HG02840 (cell line): Measurements from ENCODE around the gene IL6R.
"Not testable (repeated sequence)": the region's sequence is repeated elsewhere in the genome, so short reads cannot be mapped to it uniquely, and the experiment has no call there.

Experiments
- ATAC-seq: cut with Tn5 transposase; IDR thresholded peaks from one replicate; pipeline ENCODE4 v1.9.1; 2021; ENCODE audit warnings: mild to moderate bottlenecking, moderate library complexity, moderate number of reproducible peaks; ENCODE audit not compliant: unreplicated experiment, low FRiP score

Gene IL6R

GRCh38 chr1:154471304-154471703, 66.2 kb downstream of the IL6R start:
- ATAC-seq: no peak

DNA sequence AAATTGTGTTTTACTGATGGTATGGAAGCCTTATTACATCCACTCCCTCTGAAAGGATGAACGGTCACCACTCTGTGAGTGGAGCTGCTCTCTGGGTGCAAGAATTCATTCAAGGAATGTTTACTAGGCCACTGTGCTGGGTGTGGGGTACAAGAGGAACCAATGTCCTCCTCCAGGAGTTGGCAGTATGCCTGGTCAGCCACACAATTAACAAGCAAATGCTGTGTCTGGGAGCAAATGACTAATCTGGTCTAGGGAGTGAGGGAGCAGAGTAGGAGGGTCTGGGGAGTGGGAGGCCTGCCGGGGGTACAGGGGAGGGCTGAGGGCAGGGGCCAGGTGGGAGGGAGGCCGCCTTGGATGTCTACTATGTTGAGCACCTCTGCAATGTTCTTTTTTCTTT, 69.7 kb downstream of the IL6R start:
- no peak for ATAC-seq

DNA sequence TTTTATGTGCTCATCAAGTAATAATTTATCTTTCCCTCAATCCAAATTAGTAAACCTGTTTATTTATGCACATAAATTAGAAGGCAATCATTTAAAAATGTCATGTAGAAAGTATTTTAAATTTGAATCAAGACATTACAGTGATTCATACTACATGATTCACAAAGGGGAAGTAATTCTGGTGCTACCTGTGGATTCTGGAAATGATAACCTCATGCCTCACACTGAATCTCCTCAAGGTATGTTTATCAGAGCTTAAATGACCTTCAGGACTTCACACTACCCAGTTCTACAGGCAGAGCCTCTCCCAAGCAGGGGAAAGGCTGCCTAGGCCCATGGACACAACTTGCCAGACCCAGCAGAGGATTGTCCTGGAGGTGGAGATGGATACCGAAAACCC, 71.6 kb downstream of the IL6R start:
- ATAC-seq: no peak

DNA sequence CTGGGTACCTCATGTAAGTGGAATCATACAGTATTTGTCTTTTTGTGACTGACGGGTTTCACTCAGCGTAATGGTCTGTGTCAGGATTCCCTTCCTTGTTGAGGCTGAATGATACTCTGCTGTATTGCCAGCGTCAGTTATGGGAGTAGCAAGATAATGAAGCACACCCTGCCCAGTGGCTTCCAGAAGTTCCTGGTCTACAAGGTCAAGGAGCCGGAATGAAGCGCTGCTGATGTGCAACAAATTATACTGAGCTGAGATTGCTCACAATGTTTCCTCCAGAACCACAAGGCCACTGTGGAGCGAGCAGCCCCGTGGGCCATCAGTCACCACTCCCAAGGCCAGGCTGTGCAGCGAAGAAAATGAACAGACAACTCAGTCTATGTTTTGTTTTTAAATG, 72.9 kb downstream of the IL6R start:
- ATAC-seq: no peak

DNA sequence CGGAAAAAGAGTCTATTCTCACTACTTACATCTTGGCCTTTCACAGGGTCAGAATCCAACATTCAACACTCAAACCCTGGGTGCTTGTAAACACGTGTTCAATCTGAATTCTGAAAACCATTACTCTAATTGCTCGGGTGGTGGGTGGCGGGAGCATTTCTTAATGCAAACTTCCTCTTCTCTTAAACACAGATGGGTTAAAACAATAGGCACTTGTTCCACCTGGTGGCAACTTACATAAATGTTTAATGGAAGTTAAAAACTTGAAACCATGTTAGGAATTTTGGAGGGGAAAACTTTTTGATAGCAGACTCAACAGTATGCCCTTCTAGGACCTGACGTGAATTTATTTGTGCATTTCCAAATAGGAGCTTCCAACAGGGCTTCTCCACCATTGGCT, 73.5 kb downstream of the IL6R start:
- ATAC-seq: no peak

GRCh38 chr1:154479764-154480421, 74.8 kb downstream of the IL6R start:
- no peak for ATAC-seq

- no peak for ATAC-seq
Observed at GRCh38 chr1:154481053-154481452, 75.9 kb downstream of the IL6R start.

DNA sequence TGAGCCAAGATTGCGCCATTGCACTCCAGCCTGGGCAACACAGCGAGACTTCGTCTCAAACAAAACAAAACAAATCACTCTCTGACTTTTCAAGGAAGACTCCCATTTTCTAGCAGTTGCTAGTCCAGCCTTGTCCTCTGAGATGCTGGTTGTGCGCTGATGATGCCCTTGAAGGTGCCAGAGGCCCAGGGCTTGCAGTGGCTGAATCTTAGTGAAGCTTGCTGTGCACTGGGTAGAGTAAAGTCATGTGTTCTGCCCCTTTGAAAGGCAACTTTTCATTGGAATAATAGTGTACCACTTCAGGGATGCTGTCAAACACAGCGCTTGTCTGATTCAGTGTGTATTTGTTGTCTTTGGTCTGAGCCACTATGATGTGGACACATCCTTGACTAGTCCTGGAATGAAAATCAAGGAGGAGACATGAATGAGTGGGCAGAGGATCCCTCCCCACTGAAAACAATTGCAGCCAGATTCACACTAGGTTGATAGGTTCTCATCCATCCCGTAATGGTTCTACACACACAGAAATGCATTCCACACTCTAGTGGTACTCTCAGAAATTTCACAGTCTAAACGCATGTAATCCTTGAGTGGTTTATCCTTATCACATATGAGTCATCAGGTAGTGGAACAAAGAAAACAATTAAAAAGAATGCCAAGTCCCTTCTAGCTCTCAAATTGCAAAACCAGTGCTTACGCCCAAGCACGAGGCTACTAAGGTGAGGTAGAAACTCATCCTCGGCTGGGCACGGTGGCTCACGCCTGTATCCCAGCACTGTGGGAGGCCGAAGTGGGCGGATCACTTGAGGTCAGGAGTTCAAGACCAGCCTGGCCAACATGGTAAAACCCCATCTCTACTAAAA, 79.0 kb downstream of the IL6R start:
- no peak for ATAC-seq

- ATAC-seq: no peak
Observed at GRCh38 chr1:154485106-154485505, 80.0 kb downstream of the IL6R start.

DNA sequence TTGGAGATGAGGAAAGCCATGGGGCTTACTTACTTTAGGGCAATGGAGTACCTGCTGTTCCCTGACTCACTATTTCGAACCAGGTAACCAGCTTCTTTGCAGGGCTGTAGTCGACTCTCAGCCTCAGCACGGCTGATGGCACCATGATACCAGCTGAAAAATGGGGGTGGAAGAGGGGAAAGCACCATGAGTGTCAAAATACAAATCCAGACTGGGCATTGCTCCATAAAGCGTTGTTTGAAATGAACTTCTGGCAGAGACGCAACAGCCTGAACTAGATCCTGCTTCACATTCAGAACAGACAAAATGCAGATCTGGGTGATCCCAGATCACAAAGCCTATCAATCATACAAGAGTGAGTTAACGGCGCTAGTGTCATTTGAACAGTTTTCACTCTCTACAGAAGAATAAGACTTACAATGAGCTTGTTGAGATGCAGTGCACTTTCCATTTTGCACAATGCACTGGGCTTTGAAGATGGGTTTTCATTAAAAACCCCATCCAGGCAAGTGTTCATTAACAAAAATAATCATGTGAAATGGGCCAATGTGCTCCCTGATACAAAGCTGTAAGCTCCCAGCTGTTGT, 80.9 kb downstream of the IL6R start:
- no peak for ATAC-seq

GRCh38 chr1:154486756-154487155, 81.6 kb downstream of the IL6R start:
- ATAC-seq: not testable (repeated sequence)

DNA sequence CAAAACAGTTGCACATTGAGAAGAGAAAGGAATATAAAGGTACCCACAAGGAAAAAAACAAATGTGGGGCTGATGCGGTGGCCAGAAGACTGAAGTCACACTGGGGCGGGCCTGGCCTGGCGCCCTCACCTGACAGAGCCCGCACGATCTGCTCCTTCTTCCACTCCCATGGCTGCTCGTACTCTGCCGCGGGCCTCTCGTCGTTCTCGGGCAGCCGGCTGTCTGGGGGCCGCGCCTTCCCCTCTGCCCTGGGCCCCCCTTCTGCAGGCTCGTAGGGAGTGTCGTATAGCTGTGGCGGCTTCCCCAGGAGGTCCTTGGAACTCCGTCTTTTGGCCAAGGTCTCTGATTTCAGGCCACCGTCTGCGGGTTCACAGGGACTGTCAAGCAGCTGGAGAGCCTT, 83.8 kb downstream of the IL6R start:
- no peak for ATAC-seq

DNA sequence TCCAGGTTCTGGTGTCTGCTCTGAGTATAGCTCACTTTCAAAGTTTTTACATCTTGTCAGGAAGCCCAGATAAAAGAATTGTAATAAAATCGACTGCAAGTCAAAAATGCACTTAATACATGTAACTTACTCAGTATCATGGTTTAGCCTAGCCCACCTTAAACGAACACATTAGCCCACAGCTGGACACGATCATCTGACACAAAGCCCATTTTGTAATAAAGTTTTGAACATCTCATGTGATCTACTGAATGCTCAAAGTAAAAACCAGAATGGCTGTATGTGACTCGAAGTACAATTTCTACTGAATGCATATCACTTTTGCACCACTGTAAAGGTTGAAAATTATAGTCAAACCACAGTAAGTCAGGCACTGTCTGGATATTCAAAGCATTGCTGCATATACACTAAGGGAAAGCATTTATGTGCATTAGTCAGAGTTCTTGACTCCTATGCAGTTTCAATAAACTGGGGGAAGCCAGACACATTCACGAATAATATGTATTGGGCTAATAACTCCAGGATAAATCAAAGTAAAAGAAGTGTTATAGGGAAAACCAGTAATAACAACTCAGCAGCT, 84.6 kb downstream of the IL6R start:
- no peak for ATAC-seq

- ATAC-seq: no peak
Observed at GRCh38 chr1:154490317-154490716, 85.2 kb downstream of the IL6R start.

- no peak for ATAC-seq
Observed at GRCh38 chr1:154492115-154492514, 87.0 kb downstream of the IL6R start.

GRCh38 chr1:154493276-154493675, 88.1 kb downstream of the IL6R start:
- ATAC-seq: no peak

DNA sequence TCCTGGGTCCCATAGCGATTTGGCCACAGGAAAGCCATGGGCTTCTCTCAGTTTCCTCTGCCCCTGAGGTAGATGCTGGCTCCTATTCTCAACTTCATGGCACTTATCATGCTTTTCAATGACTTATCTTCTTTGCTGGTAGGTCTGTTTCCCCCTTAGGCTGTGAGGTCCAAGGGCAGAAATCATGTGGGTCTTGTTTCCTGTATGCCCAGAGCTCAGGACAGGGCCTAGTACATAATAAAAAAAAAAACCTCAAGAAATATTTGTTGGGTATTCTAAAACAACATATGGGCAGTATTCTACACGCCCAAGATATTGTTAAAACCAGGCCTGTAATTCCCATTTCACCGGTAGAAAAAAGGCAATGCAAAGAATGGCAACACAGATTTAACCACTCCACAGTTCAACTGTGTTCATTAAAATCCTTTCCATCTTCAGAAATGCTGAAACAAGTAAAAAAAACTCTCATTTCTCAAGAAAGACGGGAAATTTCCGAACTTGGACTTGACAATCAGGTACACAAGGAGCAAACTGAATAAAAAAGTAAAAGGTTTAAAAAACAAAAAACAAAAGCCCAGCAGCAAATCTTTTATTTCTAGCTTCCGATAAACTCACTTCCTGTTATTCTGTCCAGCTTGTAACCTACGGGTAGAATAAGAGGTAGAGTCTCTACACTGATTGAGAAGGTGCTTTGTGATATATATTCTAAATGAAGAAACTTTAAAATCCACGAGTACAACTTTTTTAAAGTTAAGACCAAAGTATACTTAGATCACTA, 90.5 kb downstream of the IL6R start:
- ATAC-seq: no peak

DNA sequence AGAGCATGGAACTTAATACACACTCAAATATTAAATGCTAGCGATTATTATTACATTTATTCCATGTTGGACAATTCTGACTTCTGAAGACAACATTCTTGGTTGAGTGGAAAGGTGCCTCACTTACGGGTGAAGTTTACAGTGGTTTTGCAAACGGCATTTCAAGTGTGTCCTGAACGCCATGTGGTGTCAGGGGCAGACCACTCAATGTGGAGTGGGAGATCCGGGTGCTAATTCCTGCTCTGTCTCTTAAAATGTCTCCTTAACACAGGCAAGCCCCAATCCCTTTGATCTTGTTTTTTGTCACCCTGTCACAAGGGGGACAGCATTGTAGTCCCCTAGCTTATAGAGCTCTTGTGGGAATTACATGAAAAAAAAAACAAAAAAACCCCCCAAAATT, 91.2 kb downstream of the IL6R start:
- no peak for ATAC-seq

GRCh38 chr1:154497026-154497806, 92.1 kb downstream of the IL6R start:
- ATAC-seq: no peak

GRCh38 chr1:154499446-154499845, 94.3 kb downstream of the IL6R start:
- no peak for ATAC-seq
